HepG2 (cell line): Measurements from ENCODE around the gene MFRP. TPM values are rescaled to one million over a fixed set of nuclear protein-coding genes. Genes with fewer than 3 reads are reported as not detected.

ENCODE experiments used
- DR1 ChIP-seq: sonication (generic); formaldehyde crosslinking; IDR thresholded peaks from 2 replicates; pipeline ENCODE4 v1.8.0; 2021; ENCODE audit warnings: mild to moderate bottlenecking, missing genetic modification reagents, inconsistent platforms
- HNF1A ChIP-seq, 2 experiments: sonication (generic) in 1 of 2; formaldehyde crosslinking in 1 of 2; IDR thresholded peaks; 2 replicates each; pipeline versions ENCODE4 v1.4.0 to v1.6.1; 2016 to 2020; ENCODE audit warnings: borderline replicate concordance in 1 of 2, low read depth in 1 of 2, mild to moderate bottlenecking in 1 of 2, missing genetic modification reagents in 1 of 2
- JDP2 ChIP-seq: sonication (generic); formaldehyde crosslinking; IDR thresholded peaks from 2 replicates; pipeline ENCODE4 v1.8.1; 2022; ENCODE audit warnings: missing genetic modification reagents, borderline replicate concordance
- KMT2A ChIP-seq: sonication (generic); formaldehyde crosslinking; IDR thresholded peaks from 2 replicates; pipeline ENCODE4 v1.4.0; 2020; ENCODE audit warnings: missing genetic modification reagents
- NRL ChIP-seq: sonication (generic); formaldehyde crosslinking; IDR thresholded peaks from 2 replicates; pipeline ENCODE4 v1.5.0; 2020; ENCODE audit warnings: missing genetic modification reagents, mild to moderate bottlenecking, moderate library complexity, borderline replicate concordance
- PLSCR1 ChIP-seq: sonication (generic); formaldehyde crosslinking; IDR thresholded peaks from 2 replicates; pipeline ENCODE4 v1.5.0; 2020; ENCODE audit warnings: missing genetic modification reagents, mild to moderate bottlenecking, borderline replicate concordance
- PTBP1 ChIP-seq: fragments of 200-400 bp; formaldehyde crosslinking; IDR thresholded peaks from 2 replicates; pipeline ENCODE4 v1.6.1; 2018; ENCODE audit warnings: low read length, low read depth; ENCODE audit not compliant: poor library complexity, severe bottlenecking
- RNF2 ChIP-seq: fragments of 450-650 bp; conservative IDR thresholded peaks from 2 replicates; pipeline ENCODE4 v1.6.1; 2016; ENCODE audit warnings: low read depth
- ZNF274 ChIP-seq: sonication (generic); formaldehyde crosslinking; IDR thresholded peaks from 2 replicates; pipeline ENCODE4 v1.5.1; 2020; ENCODE audit warnings: mild to moderate bottlenecking, missing genetic modification reagents
- ZNF414 ChIP-seq: sonication (generic); formaldehyde crosslinking; IDR thresholded peaks from 2 replicates; pipeline ENCODE4 v1.5.0; 2020; ENCODE audit warnings: missing genetic modification reagents
- ZNF468 ChIP-seq: sonication (generic); formaldehyde crosslinking; IDR thresholded peaks from 2 replicates; pipeline ENCODE4 v1.8.0; 2022; ENCODE audit warnings: mild to moderate bottlenecking, moderate library complexity, missing genetic modification reagents
- ZNF670 ChIP-seq: sonication (generic); formaldehyde crosslinking; IDR thresholded peaks from 2 replicates; pipeline ENCODE4 v1.8.0; 2022; ENCODE audit warnings: mild to moderate bottlenecking, missing genetic modification reagents, borderline replicate concordance
- ZNF687 ChIP-seq: sonication (generic); formaldehyde crosslinking; IDR thresholded peaks from 2 replicates; pipeline ENCODE4 v1.5.1; 2020; ENCODE audit warnings: mild to moderate bottlenecking, missing genetic modification reagents, moderate library complexity
- ZNF720 ChIP-seq: sonication (generic); formaldehyde crosslinking; IDR thresholded peaks from 2 replicates; pipeline ENCODE4 v1.4.0; 2020; ENCODE audit warnings: missing genetic modification reagents
- ZNF746 ChIP-seq: sonication (generic); formaldehyde crosslinking; IDR thresholded peaks from 2 replicates; pipeline ENCODE4 v1.8.0; 2022; ENCODE audit warnings: mild to moderate bottlenecking, missing genetic modification reagents
- polyA plus RNA-seq, 8 experiments: library from polyadenylated mRNA; depleted of rRNA in 3 of 8; stranded (reverse) in 7 of 8; unstranded in 1 of 8; fragments of >200 nt; fragmentation: Illumina TruSeq in 4 of 8; extraction: Trizol in 4 of 8; gene quantifications; 2 replicates each; pipeline versions ENCODE4 v1.2.1 to v1.2.3, GENCODE V29; 2011 to 2016; ENCODE audit warnings: low read depth in 4 of 8, missing spikeins in 1 of 8, mixed read lengths in 1 of 8; ENCODE audit not compliant: insufficient read depth in 1 of 8
- total RNA-seq, 5 experiments: library from RNA; depleted of rRNA; stranded (reverse); fragments of >200 nt; fragmentation: Illumina TruSeq; extraction: Trizol; gene quantifications; 2 replicates each; pipeline ENCODE4 v1.2.3, GENCODE V29; 2016; ENCODE audit warnings: low read depth in 1 of 5

MFRP gene
- total and polyA plus RNA-seq, 2 of the 13 experiments (the other 11 are each of a cell fraction or from before 2014, with no cell fraction given) = not detected

- 0 out of 2 replicates have a peak, but pooled peaks have one; percentile 16 for TF ChIP-seq ZNF274 (CRISPR knock-in tag)
- TF ChIP-seq ZNF687 (CRISPR knock-in tag) = peak; percentile 60
- TF ChIP-seq ZNF670 (CRISPR knock-in tag) = no peak
- no peak for TF ChIP-seq ZNF414 (CRISPR knock-in tag)
- no peak for TF ChIP-seq KMT2A
- 0 out of 2 replicates have a peak, but pooled peaks have one; percentile 51 for TF ChIP-seq ZNF468 (CRISPR knock-in tag)
- TF ChIP-seq PTBP1 = no peak
- TF ChIP-seq ZNF746 (CRISPR knock-in tag) = 0 out of 2 replicates have a peak, but pooled peaks have one; percentile 9
- 0 out of 2 replicates have a peak, but pooled peaks have one; percentile 21 for TF ChIP-seq PLSCR1 (CRISPR knock-in tag)
- no peak for TF ChIP-seq JDP2 (CRISPR knock-in tag)
- TF ChIP-seq DR1 (CRISPR knock-in tag) = no peak
- no peak for TF ChIP-seq RNF2
- no peak for TF ChIP-seq HNF1A (IDR thresholded peaks at IDR 0.05; ENCODE audit: low read depth)
- 0 out of 2 replicates have a peak, but pooled peaks have one; percentile 27 for TF ChIP-seq HNF1A (CRISPR knock-in tag; IDR thresholded peaks at IDR 0.05; ENCODE audit: borderline replicate concordance)
- TF ChIP-seq NRL (CRISPR knock-in tag) = no peak
- no peak for TF ChIP-seq ZNF720 (CRISPR knock-in tag)
These were observed 33.8 kb upstream of the MFRP start (continued) for GRCh38 chr11:119380160-119380826.
